Breast epithelium (tissue), 4 donors: ENCODE results near the gene DDX10. TPM values are rescaled to one million over a fixed set of nuclear protein-coding genes. Genes with fewer than 3 reads are reported as not detected.
"Not testable (repeated sequence)": the region's sequence is repeated elsewhere in the genome, so short reads cannot be mapped to it uniquely, and the experiment has no call there.

Experiments used
- DNase-seq, 2 donors: peaks; one replicate each; pipeline ENCODE4 v3.0.0-alpha.2; 2019; ENCODE audit warnings: low spot score in 2 of 2
- H3K27ac ChIP-seq, 2 donors: fragments of 200-600 bp; sonication (generic) in 1 of 2; one replicate each; pipeline ENCODE4 v1.5.1; 2016 to 2019; ENCODE audit warnings: mild to moderate bottlenecking in 1 of 2
- H3K27me3 ChIP-seq, 2 donors: fragments of 200-600 bp; sonication (generic) in 1 of 2; one replicate each; pipeline versions ENCODE4 v1.5.1 to v1.6.0; 2017 to 2019; ENCODE audit warnings: control low read depth in 1 of 2, mild to moderate bottlenecking in 1 of 2
- H3K36me3 ChIP-seq: fragments of 200-600 bp; one replicate; pipeline ENCODE4 v1.5.1; 2019
- H3K4me1 ChIP-seq, 2 donors: fragments of 200-600 bp; sonication (generic); one replicate each; pipeline ENCODE4 v1.5.1; 2016 to 2019; ENCODE audit warnings: control low read depth in 1 of 2
- H3K4me3 ChIP-seq, 3 donors: fragments of 200-600 bp; sonication (generic); 1 replicate in 2 of 3; 2 replicates in 1 of 3; pipeline ENCODE4 v1.5.1; 2016 to 2019; ENCODE audit warnings: mild to moderate bottlenecking in 3 of 3, moderate library complexity in 2 of 3
- H3K9me3 ChIP-seq, 2 donors: fragments of 200-600 bp; sonication (generic) in 1 of 2; one replicate each; pipeline ENCODE4 v1.5.1; 2016 to 2019; ENCODE audit warnings: control low read depth in 1 of 2
- CTCF ChIP-seq, 3 donors: fragments of 450-650 bp; IDR thresholded peaks; one replicate each; pipeline ENCODE4 v1.5.1; 2016 to 2017; ENCODE audit warnings: antibody characterized with exemption in 3 of 3, mild to moderate bottlenecking in 3 of 3, moderate library complexity in 3 of 3
- POLR2A ChIP-seq: fragments of 450-650 bp; IDR thresholded peaks from one replicate; pipeline ENCODE4 v1.6.1; 2016; ENCODE audit warnings: antibody characterized with exemption, mild to moderate bottlenecking, moderate library complexity
- POLR2AphosphoS5 ChIP-seq, 3 donors: sonication (generic); formaldehyde crosslinking; IDR thresholded peaks; one replicate each; pipeline ENCODE4 v1.6.1; 2017; ENCODE audit warnings: antibody characterized with exemption in 3 of 3
- intact Hi-C: fragments of 100-400 bp; cut with DNase I; formaldehyde crosslinking; loops from one replicate; pipeline ENCODE4 v1.15.1; 2023; ENCODE audit warnings: low total_unique reads
- total RNA-seq, 3 donors: library from RNA; depleted of rRNA; stranded (reverse); fragments of >200 nt; gene quantifications; one replicate each; pipeline ENCODE4 v1.1.0, GENCODE V29; 2016

DDX10 gene
- total RNA-seq, 3 donors from 2014 or later = 17.3 to 41.9 (median 29.5) TPM

GRCh38 chr11:108774037-108774730, 109.3 kb downstream of the DDX10 start:
- intact Hi-C loops = no loop called here
- Histone ChIP-seq H3K4me1 (no peaks in the 10 kb centered on the region), H3K4me3 (no peak overlapping the region), H3K27me3 (no peaks in the 10 kb centered on the region), H3K9me3 (no peaks in the 10 kb centered on the region), H3K27ac (no peak overlapping the region), H3K36me3 (no peaks in the 10 kb centered on the region)
- TF ChIP-seq POLR2AphosphoS5 (IDR thresholded peaks at IDR 0.05) (no peak), CTCF (IDR thresholded peaks at IDR 0.05) (no peak), POLR2A (no peak)
- DNase-seq = no peak

GRCh38 chr11:108775324-108775723, 110.5 kb downstream of the DDX10 start:
- no peak for DNase-seq
- no peak for TF ChIP-seq POLR2AphosphoS5 (IDR thresholded peaks at IDR 0.05)
- no peak for TF ChIP-seq CTCF (IDR thresholded peaks at IDR 0.05)
- no peak for TF ChIP-seq POLR2A
- H3K27ac ChIP-seq = no peak overlapping the region
- H3K4me3 ChIP-seq = no peak overlapping the region
- H3K36me3 ChIP-seq = no peaks in the 10 kb centered on the region
- intact Hi-C loops = no loop called here
- no peaks in the 10 kb centered on the region for H3K4me1 ChIP-seq
- no peaks in the 10 kb centered on the region for H3K27me3 ChIP-seq
- no peaks in the 10 kb centered on the region for H3K9me3 ChIP-seq

GRCh38 chr11:108779147-108779546, 114.3 kb downstream of the DDX10 start:
- H3K9me3 ChIP-seq, intact Hi-C loops: not testable (repeated sequence)

GRCh38 chr11:108780119-108780518, 115.2 kb downstream of the DDX10 start:
- Histone ChIP-seq H3K27ac (no peak overlapping the region), H3K36me3 (no peaks in the 10 kb centered on the region), H3K4me1 (no peaks in the 10 kb centered on the region), H3K9me3 (no peaks in the 10 kb centered on the region), H3K27me3 (no peaks in the 10 kb centered on the region), H3K4me3 (no peak overlapping the region)
- intact Hi-C loops = no loop called here
- TF ChIP-seq POLR2AphosphoS5 (IDR thresholded peaks at IDR 0.05) (no peak), POLR2A (no peak), CTCF (IDR thresholded peaks at IDR 0.05) (no peak)
- no peak for DNase-seq

More at GRCh38 chr11:108779147-108779546, 114.3 kb downstream of the DDX10 start:
- H3K36me3 ChIP-seq, H3K27ac ChIP-seq, H3K27me3 ChIP-seq, H3K4me3 ChIP-seq, DNase-seq, H3K4me1 ChIP-seq: not testable (repeated sequence)

GRCh38 chr11:108781946-108782345, 117.1 kb downstream of the DDX10 start:
- intact Hi-C loops = no loop called here
- Histone ChIP-seq H3K27ac (no peak overlapping the region), H3K36me3 (no peaks in the 10 kb centered on the region), H3K9me3 (no peaks in the 10 kb centered on the region), H3K4me3 (no peak overlapping the region), H3K4me1 (no peaks in the 10 kb centered on the region), H3K27me3 (no peaks in the 10 kb centered on the region)
- no peak for TF ChIP-seq POLR2AphosphoS5 (IDR thresholded peaks at IDR 0.05)
- TF ChIP-seq CTCF (IDR thresholded peaks at IDR 0.05) = no peak
- TF ChIP-seq POLR2A = no peak
- DNase-seq = no peak
